H1 (cell line): ENCODE measurements around the gene SERPINB11. TPM values are rescaled to one million over a fixed set of nuclear protein-coding genes. Genes with fewer than 3 reads are reported as not detected.

Experiments
- CTCF ChIA-PET: fragments of 300-600 bp; sonication (Branson Sonifier 250); formaldehyde crosslinking; loops from one replicate; lab custom pipeline; 2021; ENCODE audit not compliant: partially characterized antibody; lab: Charles Lee
- POLR2A ChIA-PET: fragments of 300-600 bp; sonication (Branson Sonifier 250); formaldehyde crosslinking; loops from one replicate; lab custom pipeline; 2021; ENCODE audit warnings: inconsistent platforms; ENCODE audit not compliant: partially characterized antibody; lab: Charles Lee
- DNase-seq, 2 experiments: peaks; one replicate each; pipeline versions ENCODE4 v3.0.0 to v3.0.0-alpha.2; 2010 to 2022; ENCODE audit warnings: low spot score in 2 of 2, low read depth in 1 of 2, mixed read lengths in 1 of 2
- FAIRE-seq: peaks from 2 replicates; lab custom pipeline; 2011; peaks lifted over from hg19 to GRCh38; lab: Jason Lieb, UNC
- H2AFZ ChIP-seq: 2 replicates; pipeline ENCODE4 v1.8.1; 2012; ENCODE audit warnings: low read length, inconsistent platforms
- H2AK5ac ChIP-seq: 2 replicates; pipeline ENCODE4 v1.6.1; 2013; ENCODE audit warnings: low read depth, low read length
- H2BK120ac ChIP-seq: replicated peaks from 2 replicates; pipeline ENCODE3; 2013; ENCODE audit warnings: low read depth, low read length, inconsistent platforms
- H2BK12ac ChIP-seq: 2 replicates; pipeline ENCODE4 v1.6.1; 2013; ENCODE audit warnings: low read depth, low read length
- H2BK15ac ChIP-seq: 2 replicates; pipeline ENCODE4 v1.6.1; 2013; ENCODE audit warnings: low read length
- H2BK20ac ChIP-seq: 2 replicates; pipeline ENCODE4 v1.6.1; 2013; ENCODE audit warnings: low read length
- H2BK5ac ChIP-seq: 2 replicates; pipeline ENCODE4 v1.6.1; 2013; ENCODE audit warnings: low read depth, low read length
- H3K14ac ChIP-seq: 2 replicates; pipeline ENCODE4 v1.6.1; 2013; ENCODE audit warnings: inconsistent platforms; ENCODE audit not compliant: insufficient read length
- H3K18ac ChIP-seq: 2 replicates; pipeline ENCODE4 v1.6.1; 2013; ENCODE audit warnings: low read length; ENCODE audit errors: extremely low read depth
- H3K23ac ChIP-seq: 2 replicates; pipeline ENCODE4 v1.6.1; 2013; ENCODE audit warnings: inconsistent platforms; ENCODE audit not compliant: insufficient read length
- H3K23me2 ChIP-seq: 2 replicates; pipeline ENCODE4 v1.6.1; 2013; ENCODE audit warnings: low read depth, low read length
- H3K27ac ChIP-seq: 2 replicates; pipeline ENCODE4 v1.6.1; 2011; ENCODE audit warnings: low read depth, low read length, inconsistent platforms
- H3K27me3 ChIP-seq, 4 experiments: replicated peaks in 1 of 4; 1 replicate in 1 of 4; 2 replicates in 3 of 4; pipeline versions ENCODE4 v1.6.1 to v1.8.1; 2011 to 2013; ENCODE audit warnings: low read length in 3 of 4, mild to moderate bottlenecking in 3 of 4, inconsistent platforms in 2 of 4, mixed read lengths in 2 of 4, moderate library complexity in 1 of 4; ENCODE audit not compliant: control insufficient read depth in 3 of 4, insufficient read depth in 3 of 4; ENCODE audit errors: extremely low read depth in 1 of 4
- H3K36me3 ChIP-seq, 4 experiments: 2 replicates each; pipeline versions ENCODE4 v1.6.1 to v1.8.1; 2011 to 2013; ENCODE audit warnings: mild to moderate bottlenecking in 4 of 4, low read length in 3 of 4, moderate library complexity in 2 of 4, control low read depth in 1 of 4, inconsistent platforms in 1 of 4; ENCODE audit not compliant: insufficient read depth in 4 of 4, control insufficient read depth in 2 of 4
- H3K4ac ChIP-seq: replicated peaks from 2 replicates; pipeline ENCODE3; 2013; ENCODE audit warnings: low read length, low read depth, mixed read lengths, inconsistent platforms; ENCODE audit not compliant: insufficient read length
- H3K4me1 ChIP-seq, 4 experiments: replicated peaks in 1 of 4; 1 replicate in 1 of 4; 2 replicates in 3 of 4; pipeline versions ENCODE4 v1.6.1 to v1.8.1; 2011 to 2013; ENCODE audit warnings: low read length in 3 of 4, inconsistent platforms in 2 of 4, mixed read lengths in 1 of 4; ENCODE audit not compliant: insufficient read depth in 4 of 4, control insufficient read depth in 3 of 4
- H3K4me2 ChIP-seq, 2 experiments: 2 replicates each; pipeline versions ENCODE4 v1.6.1 to v1.8.1; 2011 to 2013; ENCODE audit warnings: low read depth in 2 of 2, low read length in 2 of 2, control low read depth in 1 of 2, inconsistent platforms in 1 of 2, mild to moderate bottlenecking in 1 of 2; ENCODE audit not compliant: insufficient read depth in 1 of 2
- H3K4me3 ChIP-seq, 4 experiments: fragments of 200-600, 300-600 bp in 1 of 4; sonication (generic), shearing (Covaris generic), sonication (Bioruptor Twin) in 1 of 4; 2 replicates each; pipeline versions ENCODE4 v1.5.1 to v1.8.1; 2011 to 2016; ENCODE audit warnings: low read length in 4 of 4, low read depth in 3 of 4, control low read depth in 2 of 4, inconsistent platforms in 2 of 4, mild to moderate bottlenecking in 2 of 4, mixed read lengths in 1 of 4, moderate library complexity in 1 of 4; ENCODE audit not compliant: insufficient read depth in 2 of 4; ENCODE audit errors: extremely low read depth in 1 of 4
- H3K56ac ChIP-seq: replicated peaks from 2 replicates; pipeline ENCODE3; 2013; ENCODE audit warnings: low read depth, mild to moderate bottlenecking, mixed read lengths, low read length, inconsistent platforms; ENCODE audit not compliant: insufficient read length
- H3K79me1 ChIP-seq: 2 replicates; pipeline ENCODE4 v1.6.1; 2013; ENCODE audit warnings: low read depth, low read length, control low read depth
- H3K79me2 ChIP-seq, 2 experiments: 2 replicates each; pipeline versions ENCODE4 v1.6.1 to v1.8.1; 2012 to 2013; ENCODE audit warnings: low read length in 2 of 2, mild to moderate bottlenecking in 2 of 2, inconsistent platforms in 1 of 2; ENCODE audit not compliant: insufficient read depth in 2 of 2, control insufficient read depth in 1 of 2
- H3K9ac ChIP-seq, 4 experiments: replicated peaks in 1 of 4; 1 replicate in 1 of 4; 2 replicates in 3 of 4; pipeline versions ENCODE4 v1.6.1 to v1.8.1; 2011 to 2013; ENCODE audit warnings: low read depth in 3 of 4, low read length in 3 of 4, control low read depth in 2 of 4, mild to moderate bottlenecking in 2 of 4, moderate library complexity in 2 of 4, inconsistent platforms in 1 of 4; ENCODE audit errors: extremely low read depth in 1 of 4
- H3K9me3 ChIP-seq, 2 experiments: 2 replicates each; pipeline versions ENCODE4 v1.6.1 to v1.8.1; 2012 to 2013; ENCODE audit warnings: mild to moderate bottlenecking in 2 of 2, moderate library complexity in 2 of 2, control low read depth in 1 of 2, inconsistent platforms in 1 of 2, low read depth in 1 of 2, low read length in 1 of 2, mixed read lengths in 1 of 2; ENCODE audit not compliant: insufficient read depth in 2 of 2
- H4K20me1 ChIP-seq, 2 experiments: replicated peaks in 1 of 2; 2 replicates each; pipeline versions ENCODE3 to v1.8.1; 2011 to 2013; ENCODE audit warnings: inconsistent platforms in 2 of 2, low read length in 2 of 2, mild to moderate bottlenecking in 1 of 2; ENCODE audit not compliant: insufficient read depth in 2 of 2, control insufficient read depth in 1 of 2
- H4K5ac ChIP-seq: 2 replicates; pipeline ENCODE4 v1.6.1; 2013; ENCODE audit warnings: low read length, low read depth, mixed read lengths, inconsistent platforms; ENCODE audit not compliant: insufficient read length
- H4K8ac ChIP-seq: 2 replicates; pipeline ENCODE4 v1.8.0; 2013; ENCODE audit warnings: mild to moderate bottlenecking, moderate library complexity, low read length, inconsistent platforms; ENCODE audit not compliant: insufficient read depth; ENCODE audit errors: extremely low read depth
- H4K91ac ChIP-seq: replicated peaks from 2 replicates; pipeline ENCODE3; 2013; ENCODE audit warnings: low read length, mixed read lengths, inconsistent platforms; ENCODE audit not compliant: insufficient read length
- EGR1 ChIP-seq: IDR thresholded peaks from 2 replicates; pipeline ENCODE4 v1.6.1; 2011; ENCODE audit warnings: low read depth, low read length, borderline replicate concordance
- SIN3A ChIP-seq, 2 experiments: IDR thresholded peaks in 1 of 2; conservative IDR thresholded peaks in 1 of 2; 2 replicates each; pipeline ENCODE4 v1.6.1; 2011 to 2012; ENCODE audit warnings: low read length in 2 of 2, improper control_type of control experiment in 1 of 2, low read depth in 1 of 2, mild to moderate bottlenecking in 1 of 2
- SP4 ChIP-seq: IDR thresholded peaks from 2 replicates; pipeline ENCODE4 v1.6.1; 2012; ENCODE audit warnings: low read length, inconsistent platforms
- SUZ12 ChIP-seq: fragments of 200-600 bp; sonication (generic); IDR thresholded peaks from 2 replicates; pipeline ENCODE4 v1.6.1; 2012; ENCODE audit warnings: mild to moderate bottlenecking, inconsistent platforms, low read length, moderate library complexity, mixed read lengths
- TEAD4 ChIP-seq: IDR thresholded peaks from 2 replicates; pipeline ENCODE4 v1.6.1; 2012; ENCODE audit warnings: low read depth, low read length, inconsistent platforms, mixed read lengths
- WGBS, 2 experiments: shearing (Covaris generic) in 1 of 2; methylation state at CpG; one replicate each; pipeline versions ENCODE4 v1.1.6 to v1.1.7; 2013 to 2015; ENCODE audit warnings: low lambda C conversion rate in 2 of 2, mixed read lengths in 2 of 2, inconsistent platforms in 1 of 2, low coverage in 1 of 2, missing lambda C conversion rate in 1 of 2; ENCODE audit not compliant: insufficient replicate concordance in 2 of 2, insufficient coverage in 1 of 2, insufficient read length in 1 of 2; ENCODE audit errors: extremely low coverage in 1 of 2, missing lambda C conversion rate in 1 of 2; 5-methylcytosine and 5-hydroxymethylcytosine counted together
- polyA plus RNA-seq, 7 experiments: library from polyadenylated mRNA; depleted of rRNA in 3 of 7; stranded (reverse) in 5 of 7; unstranded in 2 of 7; fragments of >200 nt in 5 of 7; fragments of 200-250 nt in 2 of 7; gene quantifications; 1 replicate in 5 of 7; 2 replicates in 1 of 7; 4 replicates in 1 of 7; pipeline versions ENCODE4 v1.2.1 to v1.2.3, GENCODE V29; 2011 to 2013; ENCODE audit warnings: missing spikeins in 2 of 7, mixed read lengths in 2 of 7
- total RNA-seq: library from RNA; stranded (reverse); fragmentation: NEBNext Ultra II Directional; extraction: Animal tissue kit (Norgen Biotek cat#: 25700); gene quantifications from 2 replicates; pipeline ENCODE4 v1.2.1, GENCODE V29; 2021

The SERPINB11 gene
- total and polyA plus RNA-seq, 2 of the 8 experiments (the other 6 are each of a cell fraction or from before 2014, with no cell fraction given), result not detected

DNA sequence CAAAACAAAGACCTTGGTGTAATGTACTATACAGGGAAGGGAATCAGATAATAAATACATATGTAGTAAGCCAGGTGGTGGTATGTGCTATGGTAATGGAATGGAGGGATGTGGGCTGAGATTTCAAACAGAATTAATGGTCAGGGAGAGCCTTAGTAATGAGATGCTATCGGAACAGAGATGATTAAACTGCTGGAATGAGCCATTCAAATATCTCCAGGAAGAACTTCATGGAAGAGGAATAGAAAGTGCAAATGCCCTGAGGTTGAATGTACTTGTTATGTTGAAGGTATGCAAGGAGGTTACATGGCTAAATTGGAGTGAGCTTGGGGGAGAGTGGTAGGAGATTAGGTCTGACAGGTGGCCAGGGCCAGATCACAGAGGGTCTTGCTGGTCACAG lies 5.1 kb downstream of the SERPINB11 start:
- POLR2A ChIA-PET, result no interaction called here
- Histone ChIP-seq H4K91ac (no peak overlapping the region), H3K4ac (no peak overlapping the region), H3K36me3 (no peaks in the 10 kb centered on the region), H2BK5ac (no peak overlapping the region), H4K8ac (no peak overlapping the region), H3K56ac (no peak overlapping the region), H3K27me3 (no peaks in the 10 kb centered on the region), H4K5ac (no peak overlapping the region), H3K18ac (no peak overlapping the region), H3K14ac (no peak overlapping the region), H2BK12ac (no peak overlapping the region), H3K4me3 (no peak overlapping the region), H3K23ac (no peak overlapping the region), H3K4me2 (no peak overlapping the region), H3K9ac (no peak overlapping the region), H3K9me3 (no peaks in the 10 kb centered on the region; a peak in 1 of 4 replicates), H2BK15ac (no peak overlapping the region), H2BK120ac (no peak overlapping the region), H3K27ac (no peak overlapping the region), H3K79me2 (no peaks in the 10 kb centered on the region), H2AFZ (no peak overlapping the region), H3K4me1 (no peaks in the 10 kb centered on the region), H2AK5ac (no peak overlapping the region), H3K79me1 (no peaks in the 10 kb centered on the region), H2BK20ac (no peak overlapping the region), H4K20me1 (no peaks in the 10 kb centered on the region), H3K23me2 (no peaks in the 10 kb centered on the region)
- DNase-seq (no peak), FAIRE-seq (no peak)
- CTCF ChIA-PET, result no interaction called here
- TF ChIP-seq SP4 (no peak), TEAD4 (no peak), SUZ12 (no peak), EGR1 (no peak), SIN3A (conservative IDR thresholded peaks at IDR 0.05 in 1 of 2, IDR thresholded peaks at IDR 0.05 in 1 of 2; ENCODE audit: low read depth in 1 of 2, low read length in 2 of 2) (no peak)
- 88% methylated on average over 1 of the region's 1 CpG; no CpG with 5 or more reads in 1 of the 2 experiments for WGBS, 2 experiments
